OCI-LY7 (cell line): ENCODE data around the gene TRNT1. TPM values are rescaled to one million over a fixed set of nuclear protein-coding genes. Genes with fewer than 3 reads are reported as not detected.

ENCODE experiments used
- BruUV-seq: library from RNA; stranded (reverse); fragments of 400-500 nt; replicated peaks from 2 replicates; lab custom pipeline; 2021; lab: Mats Ljungman, UMichigan
- CTCF ChIA-PET: fragments of 300-600 bp; sonication (Branson Sonifier 250); formaldehyde crosslinking; loops from one replicate; lab custom pipeline; 2022; ENCODE audit warnings: antibody characterized with exemption; ENCODE audit not compliant: unreplicated experiment; lab: Charles Lee
- POLR2A ChIA-PET: fragments of 300-600 bp; sonication (Branson Sonifier 250); formaldehyde crosslinking; loops from one replicate; lab custom pipeline; 2022; ENCODE audit warnings: antibody characterized with exemption; lab: Charles Lee
- DNase-seq: peaks from one replicate; pipeline ENCODE4 v3.0.0-alpha.2; 2015; ENCODE audit warnings: low spot score
- H2AFZ ChIP-seq: fragments of 200-600 bp; sonication (generic), shearing (Covaris generic); 2 replicates; pipeline ENCODE4 v1.6.1; 2014; ENCODE audit warnings: mild to moderate bottlenecking, antibody characterized with exemption, low read length, moderate library complexity
- H3K27ac ChIP-seq: fragments of 200-600 bp; sonication (generic); 2 replicates; pipeline ENCODE4 v1.5.1; 2014; ENCODE audit warnings: mixed run types, low read depth, mild to moderate bottlenecking, moderate library complexity, low read length, inconsistent platforms; ENCODE audit not compliant: poor library complexity, severe bottlenecking
- H3K36me3 ChIP-seq: fragments of 200-600 bp; sonication (generic); 2 replicates; pipeline ENCODE4 v1.6.1; 2014; ENCODE audit warnings: mild to moderate bottlenecking, antibody characterized with exemption, low read length, moderate library complexity, mixed read lengths; ENCODE audit not compliant: insufficient read depth
- H3K4me1 ChIP-seq: fragments of 200-600 bp; sonication (generic); 2 replicates; pipeline ENCODE4 v1.5.1; 2014; ENCODE audit warnings: mild to moderate bottlenecking, low read length; ENCODE audit not compliant: insufficient read depth, poor library complexity, severe bottlenecking
- H3K4me2 ChIP-seq: fragments of 200-600 bp; sonication (generic); 2 replicates; pipeline ENCODE4 v1.6.1; 2014; ENCODE audit warnings: mild to moderate bottlenecking, low read length
- H3K4me3 ChIP-seq: fragments of 200-600 bp; sonication (generic); 2 replicates; pipeline ENCODE4 v1.5.1; 2014; ENCODE audit warnings: mild to moderate bottlenecking, low read depth, low read length; ENCODE audit not compliant: poor library complexity, severe bottlenecking
- H3K79me2 ChIP-seq: fragments of 200-600 bp; sonication (generic); 2 replicates; pipeline ENCODE4 v1.6.1; 2016; ENCODE audit warnings: low read depth, mild to moderate bottlenecking, low read length, moderate library complexity, mixed read lengths; ENCODE audit not compliant: insufficient read depth
- H3K9me2 ChIP-seq: fragments of 200-600 bp; sonication (generic); 2 replicates; pipeline ENCODE4 v1.6.1; 2016; ENCODE audit warnings: mild to moderate bottlenecking, low read length, mixed read lengths; ENCODE audit not compliant: insufficient read depth
- H3K9me3 ChIP-seq: fragments of 200-600 bp; sonication (generic); 2 replicates; pipeline ENCODE4 v1.6.1; 2014; ENCODE audit warnings: mild to moderate bottlenecking, mixed run types, low read length, mixed read lengths
- H4K20me1 ChIP-seq: fragments of 200-600 bp; sonication (generic); 2 replicates; pipeline ENCODE4 v1.6.1; 2014; ENCODE audit warnings: mild to moderate bottlenecking, antibody characterized with exemption, low read length, moderate library complexity, mixed read lengths; ENCODE audit not compliant: insufficient read depth
- CTCF ChIP-seq: fragments of 200-600 bp; sonication (generic); conservative IDR thresholded peaks from 2 replicates; pipeline ENCODE4 v1.5.1; 2014; ENCODE audit warnings: mild to moderate bottlenecking, antibody characterized with exemption, low read length, moderate library complexity, mixed read lengths
- EZH2phosphoT487 ChIP-seq: fragments of 200-600 bp; sonication (generic); IDR thresholded peaks from 2 replicates; pipeline ENCODE4 v1.6.1; 2018; ENCODE audit warnings: low read depth, borderline replicate concordance, mild to moderate bottlenecking, mixed run types, antibody characterized with exemption, low read length, moderate library complexity, mixed read lengths
- intact Hi-C: fragments of 100-400 bp; cut with micrococcal nuclease; formaldehyde crosslinking; loops from one replicate; pipeline ENCODE4 v1.10.0; 2022; ENCODE audit not compliant: unreplicated experiment
- total RNA-seq, 2 experiments: library from RNA; depleted of rRNA in 1 of 2; stranded (reverse); fragments of >200 nt in 1 of 2; shearing (Covaris generic) in 1 of 2; gene quantifications; 2 replicates each; pipeline ENCODE4 v1.2.3, GENCODE V29; 2014 to 2022

Gene TRNT1
- total RNA-seq, 2 experiments from 2014 or later = 46.5 to 58.6 TPM

DNA sequence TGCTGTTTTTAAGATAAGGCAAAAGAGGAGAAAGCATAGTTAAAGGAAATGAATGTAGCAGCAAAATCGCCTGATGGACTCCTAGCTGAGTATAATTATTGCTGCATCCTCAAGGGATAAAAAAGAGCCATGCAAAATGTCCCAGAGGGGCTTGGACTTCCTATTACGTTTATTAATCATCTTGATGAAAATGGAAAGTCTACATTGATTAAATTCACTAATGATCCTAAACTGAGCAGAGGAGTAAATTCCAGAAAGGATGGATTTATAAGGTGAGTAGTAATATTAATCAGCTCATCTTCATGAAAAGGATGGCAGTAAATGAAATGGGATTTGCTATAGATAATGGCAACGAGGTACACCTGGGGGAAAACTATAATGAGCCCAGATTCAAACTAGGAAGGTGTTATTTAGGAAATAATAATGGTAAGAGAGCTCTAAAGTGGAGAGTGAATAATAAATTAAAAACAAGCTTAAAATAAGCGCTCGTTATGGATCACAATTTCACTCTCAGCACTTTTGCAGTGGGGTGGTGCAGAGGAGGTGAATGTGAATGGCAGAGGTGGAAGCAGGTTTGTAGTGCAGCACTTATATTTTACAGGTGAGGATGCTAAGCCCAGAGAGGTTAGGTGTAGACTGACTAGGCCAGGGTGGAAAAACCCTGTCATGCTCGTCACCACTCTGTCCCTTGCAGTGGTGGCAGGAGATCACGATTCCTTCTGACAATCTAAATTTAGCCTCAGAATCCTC lies 38.8 kb upstream of the TRNT1 start:
- no peak for DNase-seq
- Histone ChIP-seq H3K9me2 (no peaks in the 10 kb centered on the region), H4K20me1 (no peaks in the 10 kb centered on the region), H3K36me3 (no peaks in the 10 kb centered on the region), H3K4me3 (no peak overlapping the region), H2AFZ (no peak overlapping the region), H3K9me3 (no peaks in the 10 kb centered on the region), H3K79me2 (no peaks in the 10 kb centered on the region), H3K27ac (no peak overlapping the region), H3K4me2 (no peak overlapping the region), H3K4me1 (peaks cover 29% of the 10 kb centered on the region)
- no peak for TF ChIP-seq EZH2phosphoT487
- TF ChIP-seq CTCF = no peak
- no TSS peak for BruUV-seq
- intact Hi-C loops = loop anchor here (2.0 to 5.0 kb wide), 2 partner anchors 39 to 89 kb away; partner anchors contain the start of genes CRBN and TRNT1
- CTCF ChIA-PET = interaction anchor here (0.5 kb wide), 1 partner anchor 1405 kb away, joined by 13 read pairs; the partner anchor contains the start of gene ITPR1
- POLR2A ChIA-PET = interaction anchor here (0.5 to 1.4 kb wide), 5 partner anchors 11 to 70 kb away, joined by 3 to 9 read pairs (median 3); no protein-coding TSS in a partner anchor

GRCh38 chr3:3089017-3089416 lies 37.7 kb upstream of the TRNT1 start:
- peak; percentile 67 for TF ChIP-seq CTCF
- no peak for TF ChIP-seq EZH2phosphoT487
- H3K4me1 ChIP-seq = peaks cover 29% of the 10 kb centered on the region
- H3K36me3 ChIP-seq = no peaks in the 10 kb centered on the region
- intact Hi-C loops = loop anchor here (2.0 to 5.0 kb wide), 2 partner anchors 38 to 88 kb away; partner anchors contain the start of genes CRBN and TRNT1
- no peak overlapping the region for H2AFZ ChIP-seq
- no peaks in the 10 kb centered on the region for H3K9me3 ChIP-seq
- no TSS peak for BruUV-seq
- H3K79me2 ChIP-seq = no peaks in the 10 kb centered on the region
- CTCF ChIA-PET = no interaction called here
- H3K27ac ChIP-seq = no peak overlapping the region
- no peaks in the 10 kb centered on the region for H3K9me2 ChIP-seq
- no peaks in the 10 kb centered on the region for H4K20me1 ChIP-seq
- DNase-seq = peak; percentile 79
- H3K4me2 ChIP-seq = peak overlapping the region; percentile 45
- H3K4me3 ChIP-seq = no peak overlapping the region
- POLR2A ChIA-PET = interaction anchor here (1.0 kb wide), 3 partner anchors 10 to 69 kb away, joined by 3 to 7 read pairs (median 4); no protein-coding TSS in a partner anchor

DNA sequence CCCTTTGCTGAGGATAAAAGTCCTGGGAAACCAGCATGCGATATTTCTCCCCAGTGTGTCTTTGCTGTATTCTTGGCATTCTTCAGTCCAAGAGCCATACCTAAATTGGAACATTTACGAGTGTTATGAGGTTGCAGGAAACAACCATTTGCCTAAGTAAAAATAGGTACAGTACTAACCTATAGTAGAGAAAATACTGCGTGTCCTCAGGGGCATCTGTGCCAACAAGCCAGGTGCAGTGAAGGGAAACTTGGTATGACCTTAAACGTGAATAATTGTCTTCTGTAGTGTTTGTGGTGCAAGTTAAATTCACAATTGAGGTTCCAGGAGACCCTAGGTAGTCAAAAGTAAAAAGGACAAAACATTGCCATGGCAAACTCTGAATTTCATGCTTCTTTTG lies 28.8 kb upstream of the TRNT1 start:
- Histone ChIP-seq H3K4me1 (peaks cover 5% of the 10 kb centered on the region), H2AFZ (no peak overlapping the region), H3K27ac (no peak overlapping the region), H3K9me3 (no peaks in the 10 kb centered on the region), H3K4me3 (no peak overlapping the region), H3K4me2 (no peak overlapping the region), H3K79me2 (no peaks in the 10 kb centered on the region), H3K36me3 (no peaks in the 10 kb centered on the region), H4K20me1 (no peaks in the 10 kb centered on the region), H3K9me2 (no peaks in the 10 kb centered on the region)
- BruUV-seq = no TSS peak
- TF ChIP-seq CTCF = no peak
- no peak for TF ChIP-seq EZH2phosphoT487
- CTCF ChIA-PET = no interaction called here
- intact Hi-C loops = no loop called here
- POLR2A ChIA-PET = no interaction called here
- DNase-seq = no peak
